Measurements from ENCODE around the gene DNAH14. TPM values are rescaled to one million over a fixed set of nuclear protein-coding genes. Genes with fewer than 3 reads are reported as not detected.
"Not testable (repeated sequence)": the region's sequence is repeated elsewhere in the genome, so short reads cannot be mapped to it uniquely, and the experiment has no call there.

DNAH14 gene
- total and polyA plus RNA-seq, 5 donors, result 3.4 to 10.1 (median 8.6) TPM

DNA sequence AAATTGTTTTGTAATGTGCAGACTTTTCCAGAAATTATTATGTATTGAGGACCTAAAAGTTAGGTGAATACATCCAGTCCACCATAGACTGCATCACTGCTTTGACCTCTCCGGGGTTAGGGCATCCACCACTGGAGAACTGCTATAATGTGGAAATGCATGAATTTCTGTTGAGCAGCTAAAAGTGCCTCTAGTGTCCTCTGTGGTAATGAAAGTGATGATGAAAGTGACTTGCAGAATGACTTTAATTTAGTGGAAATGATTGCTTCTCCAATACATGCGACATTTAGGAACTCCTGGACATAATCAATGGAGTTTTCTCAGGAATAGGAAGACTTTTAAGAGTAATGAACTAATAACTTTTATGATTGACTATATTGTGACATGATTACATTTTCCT lies 327.6 kb downstream of the DNAH14 start:
- no peaks in the 10 kb centered on the region for H3K9me3 ChIP-seq (ENCODE audit: control insufficient read depth, low read length)
- intact Hi-C loops (cut with DNase I), result no loop called here
- no peak for DNase-seq
- H3K4me1 ChIP-seq (ENCODE audit: control insufficient read depth, insufficient read depth, low read length), result no peaks in the 10 kb centered on the region
- H3K27ac ChIP-seq (ENCODE audit: low read length), result no peak overlapping the region
- no peaks in the 10 kb centered on the region for H3K27me3 ChIP-seq (ENCODE audit: control insufficient read depth, insufficient read depth)
- 63% methylated on average over 2 of the region's 2 CpGs for WGBS
- H3K4me3 ChIP-seq (ENCODE audit: low read length), result no peak overlapping the region
- no peak for ATAC-seq

DNA sequence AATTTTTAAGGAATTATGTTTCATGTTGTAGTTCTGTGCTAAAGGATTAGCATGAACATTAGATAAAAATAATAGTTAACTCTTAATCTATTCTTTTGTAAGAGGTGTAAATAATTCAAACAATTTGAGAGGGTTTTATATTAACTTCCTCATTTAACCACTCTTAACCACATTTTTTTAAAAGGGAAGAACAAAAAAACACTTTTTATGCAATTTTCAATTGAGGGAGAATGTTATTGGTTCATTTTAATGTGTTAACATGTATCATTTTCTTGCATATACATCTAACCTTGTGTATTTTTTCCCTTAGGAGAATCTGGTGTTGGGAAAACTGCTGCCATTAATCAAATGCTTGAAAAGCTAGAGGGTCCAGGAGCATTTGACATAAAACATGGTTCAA lies 329.3 kb downstream of the DNAH14 start:
- H3K27me3 ChIP-seq (ENCODE audit: control insufficient read depth, insufficient read depth), result no peaks in the 10 kb centered on the region
- DNase-seq (no peak), ATAC-seq (no peak)
- no peaks in the 10 kb centered on the region for H3K9me3 ChIP-seq (ENCODE audit: control insufficient read depth, low read length)
- no peak overlapping the region for H3K27ac ChIP-seq (ENCODE audit: low read length)
- no peaks in the 10 kb centered on the region for H3K4me1 ChIP-seq (ENCODE audit: control insufficient read depth, insufficient read depth, low read length)
- intact Hi-C loops (cut with DNase I), result no loop called here
- H3K4me3 ChIP-seq (ENCODE audit: low read length), result no peak overlapping the region

DNA sequence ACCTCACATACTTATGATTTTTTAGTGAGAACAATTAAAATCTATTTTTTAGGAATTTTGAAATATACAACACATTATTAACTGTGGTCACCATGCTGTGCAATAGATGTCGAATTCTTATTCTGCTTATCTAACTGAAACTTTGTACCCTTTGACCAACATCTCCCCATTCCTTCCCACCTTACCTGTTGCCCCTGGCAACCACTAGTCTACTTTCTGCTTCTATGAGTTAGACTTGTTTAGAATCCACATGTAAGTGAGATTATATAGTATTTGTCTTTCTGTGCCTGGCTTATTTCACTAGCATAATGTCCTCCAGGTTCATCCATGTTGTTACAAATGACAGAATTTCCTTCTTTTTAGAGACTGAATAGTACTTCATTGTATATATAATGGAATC lies 330.1 kb downstream of the DNAH14 start:
- intact Hi-C loops (cut with DNase I), result no loop called here

DNA sequence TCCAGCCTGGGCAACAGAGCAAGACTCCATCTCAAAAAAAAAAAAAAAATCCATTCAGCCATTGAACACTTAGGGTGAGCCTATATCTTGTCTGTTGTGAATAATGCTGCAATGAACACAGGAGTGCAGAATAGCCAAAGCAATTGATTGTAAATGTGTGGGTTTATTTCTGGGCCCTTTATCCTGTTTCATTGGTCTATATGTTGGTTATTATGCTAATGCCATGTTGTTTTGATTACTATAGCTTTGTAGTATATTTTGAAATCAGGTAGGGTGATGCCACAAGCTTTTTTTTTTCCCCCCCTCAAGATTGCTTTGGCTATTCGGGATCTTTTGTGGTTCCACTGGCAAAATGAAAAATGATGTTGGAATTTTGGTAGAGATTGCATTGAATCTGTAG lies 330.8 kb downstream of the DNAH14 start:
- no peak for ATAC-seq
- no peak for DNase-seq
- no peaks in the 10 kb centered on the region for H3K9me3 ChIP-seq (ENCODE audit: control insufficient read depth, low read length)
- H3K4me3 ChIP-seq (ENCODE audit: low read length), result no peak overlapping the region
- 68% methylated on average over 1 of the region's 1 CpG for WGBS
- intact Hi-C loops (cut with DNase I), result no loop called here
- no peak overlapping the region for H3K27ac ChIP-seq (ENCODE audit: low read length)
- H3K4me1 ChIP-seq (ENCODE audit: control insufficient read depth, insufficient read depth, low read length), result no peaks in the 10 kb centered on the region
- H3K27me3 ChIP-seq (ENCODE audit: control insufficient read depth, insufficient read depth), result no peaks in the 10 kb centered on the region

More for the DNA sequence above, 330.1 kb downstream of the DNAH14 start:
- H3K27me3 ChIP-seq (ENCODE audit: control insufficient read depth, insufficient read depth), result no peaks in the 10 kb centered on the region
- no peaks in the 10 kb centered on the region for H3K4me1 ChIP-seq (ENCODE audit: control insufficient read depth, insufficient read depth, low read length)
- H3K4me3 ChIP-seq (ENCODE audit: low read length), result no peak overlapping the region
- no peak overlapping the region for H3K27ac ChIP-seq (ENCODE audit: low read length)
- H3K9me3 ChIP-seq (ENCODE audit: control insufficient read depth, low read length), result no peaks in the 10 kb centered on the region
- no peak for DNase-seq
- WGBS, result 88% methylated on average over 1 of the region's 1 CpG
- no peak for ATAC-seq

DNA sequence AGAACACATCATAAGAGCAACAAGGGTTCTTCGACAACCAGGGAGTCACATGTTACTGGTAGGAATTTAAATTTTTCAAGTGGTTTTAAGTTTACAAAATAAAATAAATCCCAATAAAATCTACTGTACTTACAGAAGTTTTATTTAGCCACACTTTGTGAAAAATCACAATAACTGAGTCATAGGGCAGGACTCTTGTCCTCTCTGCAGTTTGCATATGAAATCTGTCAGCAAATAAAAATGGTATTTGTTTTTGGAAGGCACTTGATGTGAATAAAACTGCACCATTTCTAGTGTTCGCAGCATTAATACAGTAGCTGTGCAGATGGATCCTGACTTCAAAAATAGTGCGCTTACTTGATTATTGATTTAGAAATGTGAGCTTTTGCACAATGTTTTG lies 348.0 kb downstream of the DNAH14 start:
- no peak for DNase-seq
- H3K27me3 ChIP-seq (ENCODE audit: control insufficient read depth, insufficient read depth), result no peaks in the 10 kb centered on the region
- intact Hi-C loops (cut with DNase I), result no loop called here
- ATAC-seq, result no peak
- no peak overlapping the region for H3K4me3 ChIP-seq (ENCODE audit: low read length)
- no peaks in the 10 kb centered on the region for H3K4me1 ChIP-seq (ENCODE audit: control insufficient read depth, insufficient read depth, low read length)
- no peaks in the 10 kb centered on the region for H3K9me3 ChIP-seq (ENCODE audit: control insufficient read depth, low read length)
- H3K27ac ChIP-seq (ENCODE audit: low read length), result no peak overlapping the region
- WGBS, result 94% methylated on average over 3 of the region's 3 CpGs

DNA sequence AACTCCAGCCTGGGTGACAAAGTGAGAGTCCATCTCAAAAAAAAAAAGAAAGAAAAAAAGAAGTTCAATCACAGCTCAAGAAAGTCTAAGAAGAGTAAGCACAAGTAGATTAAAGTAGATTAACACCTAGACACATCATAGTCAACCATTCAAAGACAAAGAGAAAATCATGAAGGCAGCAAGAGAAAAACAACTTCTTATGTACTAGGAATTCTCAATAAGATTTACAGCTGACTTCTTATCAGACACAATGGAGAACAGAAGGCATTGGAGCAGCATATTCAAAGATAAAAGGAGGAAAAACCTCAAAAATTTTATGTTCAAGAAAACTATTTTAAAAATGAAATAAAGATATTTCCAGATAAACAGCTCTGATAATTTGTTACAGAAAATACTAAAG lies 351.1 kb downstream of the DNAH14 start:
- intact Hi-C loops (cut with DNase I), result no loop called here
- ATAC-seq, result no peak

DNA sequence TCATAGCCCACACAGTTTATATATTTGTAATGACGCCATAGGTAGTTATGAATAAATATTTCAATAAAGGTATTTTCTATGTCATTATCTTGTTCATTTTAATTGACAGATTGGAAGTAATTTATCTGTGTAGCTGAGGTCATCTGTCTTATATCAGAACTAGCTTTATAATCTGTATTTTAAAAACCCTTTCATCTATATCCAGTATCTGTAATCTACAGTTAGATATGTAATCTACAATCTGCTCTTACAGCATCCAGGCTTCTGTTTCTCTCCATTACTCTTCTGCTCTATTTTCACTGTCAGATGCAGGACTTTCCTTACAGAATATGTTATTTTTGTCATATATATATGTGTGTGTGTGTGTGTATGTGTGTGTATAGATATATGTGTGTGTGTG lies 360.8 kb downstream of the DNAH14 start:
- H3K4me1 ChIP-seq (ENCODE audit: control insufficient read depth, insufficient read depth, low read length), result no peaks in the 10 kb centered on the region
- no peak overlapping the region for H3K4me3 ChIP-seq (ENCODE audit: low read length)
- no peaks in the 10 kb centered on the region for H3K27me3 ChIP-seq (ENCODE audit: control insufficient read depth, insufficient read depth)
- no peak overlapping the region for H3K27ac ChIP-seq (ENCODE audit: low read length)
- DNase-seq, result no peak
- no peak for ATAC-seq
- H3K9me3 ChIP-seq (ENCODE audit: control insufficient read depth, low read length), result no peaks in the 10 kb centered on the region
- 93% methylated on average over 1 of the region's 1 CpG for WGBS
- intact Hi-C loops (cut with DNase I), result no loop called here

More for the DNA sequence above, 351.1 kb downstream of the DNAH14 start:
- Histone ChIP-seq H3K27me3 (ENCODE audit: control insufficient read depth, insufficient read depth) (no peaks in the 10 kb centered on the region), H3K4me1 (ENCODE audit: control insufficient read depth, insufficient read depth, low read length) (no peaks in the 10 kb centered on the region), H3K9me3 (ENCODE audit: control insufficient read depth, low read length) (no peaks in the 10 kb centered on the region), H3K4me3 (ENCODE audit: low read length) (no peak overlapping the region), H3K27ac (ENCODE audit: low read length) (no peak overlapping the region)
- no peak for DNase-seq

DNA sequence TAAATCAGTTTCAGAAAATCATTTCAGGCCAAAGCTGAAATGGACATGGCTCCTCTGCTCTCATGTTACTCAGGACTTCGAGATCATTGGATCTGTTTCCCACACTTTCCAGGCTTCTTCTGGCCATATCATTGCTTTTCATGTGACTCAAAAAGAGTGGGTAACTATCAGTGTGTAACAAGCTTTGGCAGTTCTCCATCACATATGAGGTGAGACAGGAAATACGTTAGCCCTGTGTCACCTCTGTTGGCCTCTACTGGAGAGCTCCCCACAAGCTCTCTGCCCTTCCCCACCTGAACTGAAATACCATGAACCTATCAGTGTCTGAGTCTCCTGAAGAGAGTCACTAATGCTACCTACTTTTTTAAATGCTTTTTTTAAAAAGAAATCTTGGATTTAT lies 370.1 kb downstream of the DNAH14 start:
- intact Hi-C loops (cut with DNase I), result no loop called here
- WGBS, result 51% methylated on average over 2 of the region's 2 CpGs
- ATAC-seq, result no peak
- no peak overlapping the region for H3K27ac ChIP-seq (ENCODE audit: low read length)
- H3K4me1 ChIP-seq (ENCODE audit: control insufficient read depth, insufficient read depth, low read length), result no peaks in the 10 kb centered on the region
- no peak for DNase-seq
- peaks cover 1% of the 10 kb centered on the region for H3K9me3 ChIP-seq (ENCODE audit: control insufficient read depth, low read length)
- H3K4me3 ChIP-seq (ENCODE audit: low read length), result no peak overlapping the region
- H3K27me3 ChIP-seq (ENCODE audit: control insufficient read depth, insufficient read depth), result no peaks in the 10 kb centered on the region

DNA sequence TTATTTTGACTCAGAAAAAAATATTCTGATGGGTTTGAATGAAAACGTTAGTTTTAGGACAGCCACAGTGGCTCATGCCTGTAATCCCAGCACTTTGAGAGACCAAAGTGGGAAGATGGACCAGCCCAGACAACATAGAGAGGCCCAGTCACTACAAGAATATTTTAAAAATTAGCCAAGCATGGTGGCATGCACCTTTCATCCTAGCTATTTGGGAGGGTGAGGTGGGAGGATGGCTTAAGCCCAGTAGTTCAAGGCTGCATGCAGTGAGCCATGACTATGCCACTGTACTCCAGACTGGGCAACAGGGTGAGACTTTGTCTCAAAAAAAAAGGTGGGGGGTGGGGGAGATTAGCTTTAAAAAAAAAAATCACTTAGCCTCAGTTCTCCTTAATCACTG lies 370.9 kb downstream of the DNAH14 start:
- intact Hi-C loops (cut with DNase I), result no loop called here
- WGBS, result 83% methylated on average over 1 of the region's 1 CpG
- ATAC-seq (no peak), DNase-seq (no peak)
- no peaks in the 10 kb centered on the region for H3K4me1 ChIP-seq (ENCODE audit: control insufficient read depth, insufficient read depth, low read length)
- H3K27me3 ChIP-seq (ENCODE audit: control insufficient read depth, insufficient read depth), result no peaks in the 10 kb centered on the region
- no peak overlapping the region for H3K27ac ChIP-seq (ENCODE audit: low read length)
- H3K4me3 ChIP-seq (ENCODE audit: low read length), result no peak overlapping the region
- peaks cover 1% of the 10 kb centered on the region for H3K9me3 ChIP-seq (ENCODE audit: control insufficient read depth, low read length)

DNA sequence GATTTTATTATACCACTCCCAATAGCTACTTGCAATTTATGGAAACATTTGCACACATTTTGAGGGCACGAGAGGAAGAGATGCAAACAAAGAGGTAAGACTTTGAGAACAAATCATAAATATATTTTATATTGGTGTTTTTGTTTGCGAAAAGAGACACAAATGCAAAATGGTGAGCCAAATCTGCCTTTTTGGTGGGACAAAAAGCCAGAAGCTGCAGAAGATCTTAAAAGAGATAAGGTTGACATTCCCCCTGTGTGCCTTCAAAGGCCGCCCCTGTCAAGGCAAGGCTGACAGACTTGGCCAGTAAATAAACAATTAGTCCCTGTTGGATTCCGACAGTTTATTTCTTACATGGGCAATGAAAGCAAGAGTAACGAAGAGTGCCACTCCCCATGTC lies 375.5 kb downstream of the DNAH14 start:
- ATAC-seq (no peak), DNase-seq (no peak)
- peaks cover 1% of the 10 kb centered on the region for H3K9me3 ChIP-seq (ENCODE audit: control insufficient read depth, low read length)
- H3K4me1 ChIP-seq (ENCODE audit: control insufficient read depth, insufficient read depth, low read length), result no peaks in the 10 kb centered on the region
- intact Hi-C loops (cut with DNase I), result no loop called here
- H3K4me3 ChIP-seq (ENCODE audit: low read length), result no peak overlapping the region
- WGBS, result 78% methylated on average over 5 of the region's 5 CpGs
- no peak overlapping the region for H3K27ac ChIP-seq (ENCODE audit: low read length)
- H3K27me3 ChIP-seq (ENCODE audit: control insufficient read depth, insufficient read depth), result no peaks in the 10 kb centered on the region

DNA sequence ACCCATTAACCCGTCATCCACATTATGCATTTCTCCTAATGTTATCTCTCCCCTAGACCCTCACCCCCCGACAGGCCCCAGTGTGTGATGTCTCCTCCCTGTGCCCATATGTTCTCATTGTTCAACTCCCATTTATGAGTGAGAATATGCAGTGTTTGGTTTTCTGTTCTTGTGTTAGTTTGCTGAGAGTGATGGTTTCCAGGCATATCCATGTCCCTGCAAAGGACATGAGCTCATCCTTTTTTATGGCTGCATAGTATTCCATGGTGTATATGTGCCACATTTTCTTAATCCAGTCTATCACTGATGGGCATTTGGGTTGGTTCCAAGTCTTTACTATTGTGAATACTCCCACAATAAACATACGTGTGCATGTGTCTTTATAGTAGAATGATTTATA lies 381.1 kb downstream of the DNAH14 start:
- not testable (repeated sequence) for ATAC-seq; H3K4me1 ChIP-seq (ENCODE audit: control insufficient read depth, insufficient read depth, low read length); H3K27ac ChIP-seq (ENCODE audit: low read length); DNase-seq; H3K27me3 ChIP-seq (ENCODE audit: control insufficient read depth, insufficient read depth); H3K4me3 ChIP-seq (ENCODE audit: low read length); H3K9me3 ChIP-seq (ENCODE audit: control insufficient read depth, low read length)
- intact Hi-C loops (cut with DNase I), result loop anchor here in 1 of 4 donors (10.0 kb wide), 1 partner anchor 664 kb away; no protein-coding TSS in a partner anchor
- 95% methylated on average over 3 of the region's 3 CpGs for WGBS
